B cell (primary cell): ENCODE measurements around the gene MRNIP.

Experiments used
- CTCF ChIP-seq: fragments of 200-600 bp; IDR thresholded peaks from one replicate; pipeline ENCODE4 v1.8.0; 2022; ENCODE audit warnings: antibody characterized with exemption, mild to moderate bottlenecking
- EZH2 ChIP-seq: IDR thresholded peaks from 2 replicates; pipeline ENCODE4 v1.6.1; 2012; ENCODE audit warnings: borderline replicate concordance, low read depth, mild to moderate bottlenecking, moderate library complexity, low read length; ENCODE audit not compliant: insufficient read depth, poor library complexity, severe bottlenecking

- TF ChIP-seq EZH2 (no peak), CTCF (no peak)
Measured at GRCh38 chr5:179829732-179830435, 28.7 kb downstream of the MRNIP start.
